Gastrocnemius medialis (tissue), 4 donors: ENCODE data around the gene PPP1R13L.
A peak's percentile ranks its signal among the peaks of the same experiment; 100 is the strongest.

Experiments used
- CTCF ChIP-seq, 5 experiments: fragments of 450-650 bp in 3 of 5; fragments of 200-600 bp in 2 of 5; sonication (generic) in 2 of 5; IDR thresholded peaks in 4 of 5; conservative IDR thresholded peaks in 1 of 5; 1 replicate in 4 of 5; 2 replicates in 1 of 5; pipeline ENCODE4 v1.5.1; 2016 to 2019; ENCODE audit warnings: antibody characterized with exemption in 5 of 5, mild to moderate bottlenecking in 3 of 5, moderate library complexity in 3 of 5
- POLR2A ChIP-seq, 2 donors: fragments of 450-650 bp; IDR thresholded peaks; one replicate each; pipeline ENCODE4 v1.6.1; 2017; ENCODE audit warnings: antibody characterized with exemption in 2 of 2, mild to moderate bottlenecking in 2 of 2, moderate library complexity in 2 of 2

GRCh38 chr19:45404557-45405434 is at the start of gene PPP1R13L:
- peak in 1 of 2 donors; percentile 37 for TF ChIP-seq POLR2A (IDR thresholded peaks at IDR 0.05)
- TF ChIP-seq CTCF (IDR thresholded peaks at IDR 0.05 in 4 of 5, conservative IDR thresholded peaks at IDR 0.05 in 1 of 5): no peak
